GM12878 (cell line): ENCODE data around the gene TOP1. TPM values are rescaled to one million over a fixed set of nuclear protein-coding genes. Genes with fewer than 3 reads are reported as not detected.
"Not testable (repeated sequence)": the region's sequence is repeated elsewhere in the genome, so short reads cannot be mapped to it uniquely, and the experiment has no call there.

Source experiments
- ATAC-seq: fragments of 200-7000 bp; cut with Tn5 transposase; 3 replicates; pipeline ENCODE4 v1.9.1; 2020; ENCODE audit warnings: mild to moderate bottlenecking, moderate library complexity
- BruUV-seq: library from RNA; stranded (reverse); fragments of 400-500 nt; replicated peaks from 2 replicates; lab custom pipeline; 2021; lab: Mats Ljungman, UMichigan
- CTCF ChIA-PET: fragments of 300-600 bp; sonication (Branson Sonifier 250); formaldehyde crosslinking; extraction: SDS; loops from one replicate; lab custom pipeline; 2021; ENCODE audit warnings: inconsistent platforms; lab: Yijun Ruan, JAX
- POLR2A ChIA-PET: fragments of 350-600 bp; formaldehyde crosslinking; extraction: SDS; loops from one replicate; lab custom pipeline; 2021; ENCODE audit warnings: inconsistent platforms; lab: Charles Lee
- RAD21 ChIA-PET: fragments of 300-600 bp; sonication (Branson Sonifier 250); formaldehyde crosslinking; loops from one replicate; lab custom pipeline; 2023; ENCODE audit warnings: antibody characterized with exemption; ENCODE audit not compliant: unreplicated experiment; lab: Charles Lee
- SMC1A ChIA-PET: fragments of 300-600 bp; sonication (Branson Sonifier 250); formaldehyde crosslinking; loops from one replicate; lab custom pipeline; 2023; ENCODE audit not compliant: unreplicated experiment, uncharacterized antibody; lab: Charles Lee
- DNase-seq: peaks from one replicate; pipeline ENCODE4 v3.0.0-alpha.2; 2011; ENCODE audit warnings: low read depth, low spot score
- FAIRE-seq: peaks from 3 replicates; lab custom pipeline; 2011; peaks lifted over from hg19 to GRCh38; lab: Jason Lieb, UNC
- H2AFZ ChIP-seq: 2 replicates; pipeline ENCODE4 v1.6.0; 2011; ENCODE audit warnings: low read depth, low read length, control low read depth; ENCODE audit not compliant: control insufficient read depth
- H3K27ac ChIP-seq: 2 replicates; pipeline ENCODE4 v1.5.1; 2011; ENCODE audit warnings: control low read depth; ENCODE audit not compliant: control insufficient read depth, insufficient read depth
- H3K27me3 ChIP-seq, 2 experiments: replicated peaks in 1 of 2; 2 replicates each; pipeline versions ENCODE4 v1.6.0 to v1.6.1; 2011; ENCODE audit warnings: low read length in 1 of 2; ENCODE audit not compliant: control insufficient read depth in 2 of 2, insufficient read depth in 2 of 2
- H3K36me3 ChIP-seq, 2 experiments: 2 replicates each; pipeline ENCODE4 v1.5.1; 2011; ENCODE audit warnings: low read length in 1 of 2; ENCODE audit not compliant: control insufficient read depth in 2 of 2, insufficient read depth in 2 of 2
- H3K4me1 ChIP-seq: 2 replicates; pipeline ENCODE4 v1.6.1; 2011; ENCODE audit warnings: mild to moderate bottlenecking, low read length, moderate library complexity, mixed read lengths; ENCODE audit not compliant: control insufficient read depth, insufficient read depth
- H3K4me2 ChIP-seq: 2 replicates; pipeline ENCODE4 v1.6.0; 2011; ENCODE audit warnings: control low read depth; ENCODE audit not compliant: control insufficient read depth, insufficient read depth
- H3K4me3 ChIP-seq: fragments of 200-600 bp; sonication (generic); 2 replicates; pipeline ENCODE4 v1.5.1; 2016
- H3K79me2 ChIP-seq: 2 replicates; pipeline ENCODE4 v1.6.0; 2011; ENCODE audit warnings: low read length; ENCODE audit not compliant: control insufficient read depth, insufficient read depth
- H3K9ac ChIP-seq: 2 replicates; pipeline ENCODE4 v1.8.0; 2011; ENCODE audit warnings: low read length, control low read depth, mixed read lengths; ENCODE audit not compliant: control insufficient read depth, insufficient read depth
- H3K9me3 ChIP-seq: replicated peaks from 3 replicates; pipeline ENCODE4 v1.5.1; 2011; ENCODE audit warnings: mild to moderate bottlenecking, low read length; ENCODE audit not compliant: control insufficient read depth, insufficient read depth
- H4K20me1 ChIP-seq: 2 replicates; pipeline ENCODE4 v1.6.0; 2011; ENCODE audit not compliant: control insufficient read depth, insufficient read depth
- BCL11A ChIP-seq: IDR thresholded peaks from 2 replicates; pipeline ENCODE4 v1.6.1; 2011; ENCODE audit warnings: low read depth, low read length
- EED ChIP-seq: sonication (generic); IDR thresholded peaks from 2 replicates; pipeline ENCODE4 v1.6.1; 2016; ENCODE audit warnings: antibody characterized with exemption, low read depth
- MTA2 ChIP-seq: fragments of 450-650 bp; IDR thresholded peaks from 2 replicates; pipeline ENCODE4 v1.6.1; 2016; ENCODE audit warnings: low read depth, mild to moderate bottlenecking, moderate library complexity
- NR2C1 ChIP-seq: fragments of 450-650 bp; IDR thresholded peaks from 2 replicates; pipeline ENCODE4 v1.6.1; 2017; ENCODE audit warnings: antibody characterized with exemption, mild to moderate bottlenecking, moderate library complexity
- NR2F1 ChIP-seq: fragments of 450-650 bp; conservative IDR thresholded peaks from 2 replicates; pipeline ENCODE4 v1.6.1; 2017; ENCODE audit warnings: mild to moderate bottlenecking
- PAX5 ChIP-seq: IDR thresholded peaks from 2 replicates; pipeline ENCODE4 v1.6.1; 2011; ENCODE audit warnings: low read depth, low read length, borderline replicate concordance
- SRF ChIP-seq, 2 experiments: IDR thresholded peaks; 2 replicates each; pipeline ENCODE4 v1.6.1; 2011; ENCODE audit warnings: low read depth in 2 of 2, low read length in 2 of 2, mild to moderate bottlenecking in 1 of 2, moderate library complexity in 1 of 2
- STAT1 ChIP-seq: fragments of 450-650 bp; conservative IDR thresholded peaks from 2 replicates; pipeline ENCODE4 v1.6.1; 2014; ENCODE audit warnings: antibody characterized with exemption, mild to moderate bottlenecking
- TCF12 ChIP-seq: IDR thresholded peaks from 2 replicates; pipeline ENCODE4 v1.6.1; 2011; ENCODE audit warnings: low read depth, mild to moderate bottlenecking, low read length
- YY1 ChIP-seq: IDR thresholded peaks from 2 replicates; pipeline ENCODE4 v1.6.1; 2011; ENCODE audit warnings: low read depth, mild to moderate bottlenecking, low read length
- WGBS: methylation state at CpG from one replicate; pipeline ENCODE4 v1.1.6; 2016; ENCODE audit warnings: low lambda C conversion rate; ENCODE audit not compliant: insufficient replicate concordance, insufficient coverage; ENCODE audit errors: missing lambda C conversion rate; 5-methylcytosine and 5-hydroxymethylcytosine counted together
- in situ Hi-C: fragments of 300-500 bp; cut with MboI; formaldehyde crosslinking; loops from 9 replicates; pipeline ENCODE4 v1.14.3; 2018; ENCODE audit warnings: mixed read lengths
- intact Hi-C: fragments of 100-400 bp; cut with micrococcal nuclease; formaldehyde crosslinking; loops from one replicate; pipeline ENCODE4 v1.14.2; 2022; ENCODE audit not compliant: unreplicated experiment
- polyA plus RNA-seq, 11 experiments: library from polyadenylated mRNA; depleted of rRNA in 4 of 11; unstranded in 6 of 11; stranded (reverse) in 5 of 11; fragments of >200 nt; fragmentation: Nextera tagmentation in 4 of 11; fragmentation: Illumina TruSeq in 1 of 11; extraction: Ambion mirVana in 4 of 11; extraction: Trizol in 1 of 11; gene quantifications; 1 replicate in 1 of 11; 2 replicates in 10 of 11; pipeline versions ENCODE4 v1.2.1 to v1.2.3, GENCODE V29; 2011 to 2016; ENCODE audit warnings: inconsistent platforms in 2 of 11, missing spikeins in 2 of 11, low read depth in 1 of 11
- total RNA-seq, 4 experiments: library from RNA; depleted of rRNA in 3 of 4; stranded (reverse); fragments of >200 nt in 3 of 4; fragmentation: Illumina TruSeq in 1 of 4; extraction: Trizol in 1 of 4; gene quantifications; 2 replicates each; pipeline versions ENCODE4 v1.2.1 to v1.2.3, GENCODE V29; 2013 to 2021

TOP1 gene
- total and polyA plus RNA-seq, 10 of the 15 experiments (the other 5 are each of a cell fraction or from before 2014, with no cell fraction given) = 21.5 to 128 (median 47.3) TPM

GRCh38 chr20:41131594-41132387, 103.2 kb downstream of the TOP1 start:
- Histone ChIP-seq H3K4me3 (no peak overlapping the region), H3K4me1 (peaks cover 29% of the 10 kb centered on the region), H3K79me2 (no peaks in the 10 kb centered on the region), H2AFZ (no peak overlapping the region), H3K27ac (peak overlapping the region; percentile 56), H3K4me2 (0 out of 2 replicates have a peak overlapping the region, but pooled peaks have one; percentile 9), H4K20me1 (no peaks in the 10 kb centered on the region), H3K9ac (no peak overlapping the region), H3K9me3 (no peaks in the 10 kb centered on the region), H3K36me3 (peaks cover 0 to 3% of the 10 kb centered on the region in 2 experiments; a peak in 1 of 4 replicates), H3K27me3 (no peaks in the 10 kb centered on the region)
- in situ Hi-C loops = no loop called here
- no peak for FAIRE-seq
- no TSS peak for BruUV-seq
- ChIA-PET POLR2A (interaction anchor here (0.7 to 5.3 kb wide), 6 partner anchors 14 to 166 kb away, joined by 3 to 29 read pairs (median 4); no protein-coding TSS in a partner anchor), CTCF (interaction anchor here (1.5 to 6.2 kb wide), 7 partner anchors 12 to 140 kb away, joined by 5 to 105 read pairs (median 44); no protein-coding TSS in a partner anchor), SMC1A (interaction anchor here (1.0 to 2.4 kb wide), 3 partner anchors 10 to 163 kb away, joined by 3 to 8 read pairs (median 4); no protein-coding TSS in a partner anchor), RAD21 (interaction anchor here (0.8 to 7.8 kb wide), 8 partner anchors 10 to 149 kb away, joined by 3 to 72 read pairs (median 6); no protein-coding TSS in a partner anchor)
- DNase-seq = peak; percentile 51
- WGBS = 13% methylated on average over 5 of the region's 5 CpGs
- TF ChIP-seq NR2F1 = peak; percentile 71
- TF ChIP-seq PAX5 = peak; percentile 73; the same call in 1 of the 2 replicates
- TF ChIP-seq MTA2 = 0 out of 2 replicates have a peak, but pooled peaks have one; percentile 11
- peak; percentile 40; the same call in 1 of the 2 replicates for TF ChIP-seq EED
- no peak for TF ChIP-seq STAT1
- 0 out of 4 replicates have a peak, but pooled peaks of 1 of the 2 experiments have one; percentile 45 for TF ChIP-seq SRF (IDR thresholded peaks at IDR 0.05; ENCODE audit: low read depth in 2 of 2, low read length in 2 of 2)
- 0 out of 2 replicates have a peak, but pooled peaks have one; percentile 19 for TF ChIP-seq TCF12
- TF ChIP-seq BCL11A = no peak
- TF ChIP-seq NR2C1 = peak; percentile 47; the same call in 1 of the 2 replicates
- no peak for TF ChIP-seq YY1
- intact Hi-C loops = no loop called here
- peak; percentile 49 for ATAC-seq

- peaks cover 29% of the 10 kb centered on the region for H3K4me1 ChIP-seq
- in situ Hi-C loops, H4K20me1 ChIP-seq, FAIRE-seq, H3K9me3 ChIP-seq, ATAC-seq, intact Hi-C loops, BruUV-seq, H3K79me2 ChIP-seq, H3K9ac ChIP-seq, DNase-seq, H3K27ac ChIP-seq, H3K36me3 ChIP-seq, H3K4me2 ChIP-seq, H3K27me3 ChIP-seq, H2AFZ ChIP-seq, H3K4me3 ChIP-seq: not testable (repeated sequence)
- WGBS = 66% methylated on average over 6 of the region's 9 CpGs
- RAD21 ChIA-PET = interaction anchor here (2.0 to 7.8 kb wide), 4 partner anchors 10 to 141 kb away, joined by 7 to 72 read pairs (median 52); no protein-coding TSS in a partner anchor
- POLR2A ChIA-PET = interaction anchor here (0.7 to 5.3 kb wide), 6 partner anchors 14 to 166 kb away, joined by 3 to 29 read pairs (median 4); no protein-coding TSS in a partner anchor
- SMC1A ChIA-PET = interaction anchor here (1.0 to 4.8 kb wide), 11 partner anchors 10 to 164 kb away, joined by 3 to 70 read pairs (median 8); no protein-coding TSS in a partner anchor
- CTCF ChIA-PET = interaction anchor here (3.9 to 6.2 kb wide), 8 partner anchors 12 to 208 kb away, joined by 16 to 105 read pairs (median 47); partner anchors contain the start of gene LPIN3
These were observed 103.8 kb downstream of the TOP1 start for GRCh38 chr20:41132388-41132775.
